ENCODE results near the gene IFNA17.

IFNA17 gene

DNA sequence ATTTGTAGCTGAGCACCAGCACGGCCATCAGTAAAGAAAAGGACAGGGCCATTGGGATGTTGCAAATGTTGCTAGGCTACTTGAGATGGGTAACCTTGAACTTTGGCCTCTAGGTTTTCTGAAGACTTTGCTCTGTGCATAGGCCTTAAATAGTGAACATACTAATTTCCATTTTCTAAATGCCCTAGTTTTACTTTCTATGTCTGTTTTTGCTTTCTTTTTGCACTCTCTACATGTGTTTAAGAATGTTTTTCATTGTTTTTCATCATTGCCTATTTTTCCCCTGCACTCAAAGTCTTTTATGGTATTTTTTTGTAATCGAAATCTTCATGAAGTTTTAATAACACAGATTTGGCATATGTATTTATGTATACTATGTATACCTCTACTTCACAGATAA lies at the start of gene IFNA17:
Gene IFNA17 (minus strand): TSS at position 101 of the 400 bp plus-strand sequence. CDS start 49 bp downstream, at position 52.
- no peak for DNase-seq (ENCODE audit: extremely low read depth, insufficient read length)
- no peaks in the 10 kb centered on the region for H3K27me3 ChIP-seq (replicated peaks; ENCODE audit: control insufficient read depth, insufficient read depth, low read length)
- TF ChIP-seq, protein P1, sequence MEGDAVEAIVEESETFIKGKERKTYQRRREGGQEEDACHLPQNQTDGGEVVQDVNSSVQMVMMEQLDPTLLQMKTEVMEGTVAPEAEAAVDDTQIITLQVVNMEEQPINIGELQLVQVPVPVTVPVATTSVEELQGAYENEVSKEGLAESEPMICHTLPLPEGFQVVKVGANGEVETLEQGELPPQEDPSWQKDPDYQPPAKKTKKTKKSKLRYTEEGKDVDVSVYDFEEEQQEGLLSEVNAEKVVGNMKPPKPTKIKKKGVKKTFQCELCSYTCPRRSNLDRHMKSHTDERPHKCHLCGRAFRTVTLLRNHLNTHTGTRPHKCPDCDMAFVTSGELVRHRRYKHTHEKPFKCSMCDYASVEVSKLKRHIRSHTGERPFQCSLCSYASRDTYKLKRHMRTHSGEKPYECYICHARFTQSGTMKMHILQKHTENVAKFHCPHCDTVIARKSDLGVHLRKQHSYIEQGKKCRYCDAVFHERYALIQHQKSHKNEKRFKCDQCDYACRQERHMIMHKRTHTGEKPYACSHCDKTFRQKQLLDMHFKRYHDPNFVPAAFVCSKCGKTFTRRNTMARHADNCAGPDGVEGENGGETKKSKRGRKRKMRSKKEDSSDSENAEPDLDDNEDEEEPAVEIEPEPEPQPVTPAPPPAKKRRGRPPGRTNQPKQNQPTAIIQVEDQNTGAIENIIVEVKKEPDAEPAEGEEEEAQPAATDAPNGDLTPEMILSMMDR (IDR thresholded peaks at IDR 0.05; ENCODE audit: insufficient read depth, low read length, poor library complexity, severe bottlenecking) = no peak
- H3K4me3 ChIP-seq (replicated peaks; ENCODE audit: low read depth, low read length) = no peak within 1 kb of the TSS
- H3K36me3 ChIP-seq (ENCODE audit: control insufficient read depth, insufficient read depth, low read length) = no peaks in the 10 kb centered on the region

DNA sequence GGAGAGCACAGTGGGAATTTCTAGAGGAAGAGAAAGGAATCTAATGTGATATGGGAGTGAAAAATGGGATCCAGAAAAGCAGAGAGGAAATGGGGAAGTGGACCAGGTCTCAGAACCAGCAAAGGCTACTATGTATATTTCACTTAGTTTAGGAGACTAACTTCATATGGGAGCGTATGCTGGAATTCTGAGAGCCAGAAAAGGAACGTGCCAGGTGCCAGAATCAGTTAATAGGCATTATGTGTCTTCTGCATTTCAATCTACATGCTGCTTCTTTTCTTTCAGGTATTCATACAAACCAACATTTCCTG lies 40.3 kb upstream of the IFNA17 start:
- H3K4me3 ChIP-seq (replicated peaks; ENCODE audit: low read depth, low read length) = no peak overlapping the region
- H3K27me3 ChIP-seq (replicated peaks; ENCODE audit: control insufficient read depth, insufficient read depth, low read length) = no peaks in the 10 kb centered on the region; the same call in 1 of the 2 replicates
- no peaks in the 10 kb centered on the region for H3K36me3 ChIP-seq (ENCODE audit: control insufficient read depth, insufficient read depth, low read length)
- TF ChIP-seq, protein P1 (IDR thresholded peaks at IDR 0.05; ENCODE audit: insufficient read depth, low read length, poor library complexity, severe bottlenecking) = no peak
- no peak for DNase-seq (ENCODE audit: extremely low read depth, insufficient read length)

DNA sequence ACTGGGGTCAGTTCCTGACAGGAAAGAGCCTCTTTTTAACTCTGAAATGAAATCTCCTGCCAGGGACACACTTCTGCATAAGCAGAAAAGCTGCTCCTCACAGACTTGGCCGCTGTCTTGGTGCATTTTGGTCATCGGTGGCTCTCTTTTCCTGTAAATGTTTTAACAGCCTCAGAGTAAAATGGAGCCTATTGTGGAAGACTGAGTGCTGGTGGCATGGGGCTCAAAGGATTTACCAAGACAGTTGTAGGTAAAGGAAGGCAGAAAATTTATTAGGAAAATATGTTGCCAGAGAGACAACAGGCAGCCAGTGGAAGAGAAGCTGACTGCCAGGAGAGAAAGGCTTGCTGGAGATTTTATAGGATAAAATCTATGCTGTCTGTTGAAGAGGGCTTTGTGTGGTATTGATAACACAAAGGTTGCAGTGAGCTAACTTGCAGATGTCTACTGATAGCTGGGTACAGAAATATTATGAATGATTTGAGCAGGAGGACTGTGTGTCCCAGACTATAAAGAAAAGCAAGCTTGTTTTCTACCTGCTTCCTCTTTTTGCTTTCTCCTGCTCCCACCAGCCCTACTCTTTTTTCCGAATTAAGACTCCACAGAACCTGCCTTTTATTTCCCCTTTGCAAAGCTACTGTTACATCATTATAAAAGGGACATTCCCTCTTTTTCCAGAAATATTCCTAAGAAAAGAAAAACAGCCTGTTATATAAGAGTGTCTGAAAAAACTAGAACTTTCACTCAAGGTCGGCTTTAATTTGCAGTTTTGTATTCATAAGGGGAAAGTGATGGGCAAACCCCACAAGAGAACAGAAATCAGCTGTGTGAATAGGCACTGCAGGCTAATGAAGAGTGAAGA lies 39.7 kb upstream of the IFNA17 start:
- no peaks in the 10 kb centered on the region; the same call in 1 of the 2 replicates for H3K27me3 ChIP-seq (replicated peaks; ENCODE audit: control insufficient read depth, insufficient read depth, low read length)
- no peak overlapping the region for H3K4me3 ChIP-seq (replicated peaks; ENCODE audit: low read depth, low read length)
- no peaks in the 10 kb centered on the region for H3K36me3 ChIP-seq (ENCODE audit: control insufficient read depth, insufficient read depth, low read length)
- TF ChIP-seq, protein P1 (IDR thresholded peaks at IDR 0.05; ENCODE audit: insufficient read depth, low read length, poor library complexity, severe bottlenecking) = no peak
- DNase-seq (ENCODE audit: extremely low read depth, insufficient read length) = no peak

DNA sequence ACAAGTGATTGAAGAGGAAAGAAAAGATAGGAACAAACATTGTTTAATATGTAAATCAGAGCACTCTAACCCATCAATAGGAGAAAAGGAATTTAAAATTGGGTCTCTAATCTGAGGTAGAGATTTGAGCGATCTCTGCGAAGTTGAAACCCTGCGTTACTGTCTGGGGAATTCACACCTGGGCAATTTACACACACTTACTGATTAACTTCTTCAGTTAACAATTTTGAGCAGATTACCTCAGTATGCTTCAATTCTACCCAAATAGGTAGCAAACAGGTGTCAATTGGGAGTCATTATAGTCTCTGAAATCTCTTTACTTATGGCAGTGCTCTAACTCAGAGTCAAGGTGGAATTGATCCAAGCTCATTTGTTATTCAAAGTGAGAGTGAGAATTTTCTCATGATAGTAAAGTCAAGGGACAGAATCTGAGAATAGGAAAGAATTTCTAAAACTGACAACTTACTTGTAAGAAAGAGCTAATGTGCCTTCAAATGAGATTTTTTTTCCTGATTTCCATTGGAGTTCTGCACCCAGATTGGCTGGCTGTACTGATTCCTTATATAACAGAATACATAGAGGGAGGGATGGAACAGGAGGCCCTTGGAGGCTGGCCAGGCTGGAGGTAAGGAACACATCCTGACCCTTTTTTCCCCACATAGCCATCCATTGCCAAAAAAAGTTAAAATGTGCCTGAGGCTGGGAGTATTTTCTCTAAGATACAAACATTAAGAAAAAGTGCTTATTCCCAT lies 38.9 kb upstream of the IFNA17 start:
- DNase-seq (ENCODE audit: extremely low read depth, insufficient read length) = no peak
- H3K27me3 ChIP-seq (replicated peaks; ENCODE audit: control insufficient read depth, insufficient read depth, low read length) = no peaks in the 10 kb centered on the region; the same call in 1 of the 2 replicates
- H3K4me3 ChIP-seq (replicated peaks; ENCODE audit: low read depth, low read length) = no peak overlapping the region

DNA sequence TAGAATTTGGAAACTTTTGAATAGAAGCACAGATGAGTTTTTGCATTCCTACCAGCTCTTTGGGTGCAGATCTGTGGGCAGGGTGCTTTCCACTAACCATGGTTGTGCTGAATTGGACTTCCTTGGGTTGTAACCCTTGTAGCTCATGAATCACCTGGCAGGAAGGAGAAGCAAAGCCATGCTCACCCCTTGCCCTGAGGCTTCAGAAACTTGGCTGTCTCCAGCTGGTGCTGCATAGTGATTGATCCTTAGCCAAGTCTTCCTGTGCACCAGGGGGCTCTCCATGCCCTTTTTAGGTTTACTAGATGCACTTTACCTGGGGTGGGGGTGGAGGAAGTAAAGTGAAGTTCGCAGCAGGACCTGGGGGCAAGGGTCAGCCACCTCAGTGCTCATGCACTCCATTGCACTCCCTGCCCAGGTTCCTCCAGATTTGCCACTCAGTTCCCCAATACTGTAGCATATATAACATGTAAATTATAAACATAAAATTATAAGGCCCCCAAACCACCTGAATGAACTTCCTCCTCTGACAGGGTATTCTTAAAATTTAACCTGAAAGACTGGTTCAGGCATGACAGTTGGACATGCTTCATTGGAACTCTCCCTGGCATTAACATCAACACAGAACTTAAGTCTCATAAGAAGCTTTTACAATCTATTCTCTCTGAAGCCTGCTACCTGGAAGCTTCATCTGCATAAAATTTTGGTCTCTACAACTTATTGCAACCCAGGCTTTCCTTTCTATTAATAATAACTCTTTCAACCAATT lies 37.6 kb upstream of the IFNA17 start:
- TF ChIP-seq, protein P1 (IDR thresholded peaks at IDR 0.05; ENCODE audit: insufficient read depth, low read length, poor library complexity, severe bottlenecking) = no peak
- Histone ChIP-seq H3K36me3 (ENCODE audit: control insufficient read depth, insufficient read depth, low read length) (no peaks in the 10 kb centered on the region), H3K4me3 (replicated peaks; ENCODE audit: low read depth, low read length) (no peak overlapping the region), H3K27me3 (replicated peaks; ENCODE audit: control insufficient read depth, insufficient read depth, low read length) (no peaks in the 10 kb centered on the region; the same call in 1 of the 2 replicates)
- no peak for DNase-seq (ENCODE audit: extremely low read depth, insufficient read length)

More for the DNA sequence above, 38.9 kb upstream of the IFNA17 start:
- TF ChIP-seq, protein P1 (IDR thresholded peaks at IDR 0.05; ENCODE audit: insufficient read depth, low read length, poor library complexity, severe bottlenecking) = no peak
- H3K36me3 ChIP-seq (ENCODE audit: control insufficient read depth, insufficient read depth, low read length) = no peaks in the 10 kb centered on the region
